Aorta (tissue), 5 donors: Measurements from ENCODE around the gene CCDC85B. TPM values are rescaled to one million over a fixed set of nuclear protein-coding genes. Genes with fewer than 3 reads are reported as not detected.

ENCODE experiments used
- ATAC-seq: fragments of 200-7000 bp; cut with Tn5 transposase; one replicate; pipeline ENCODE4 v1.9.1; 2022; ENCODE audit warnings: moderate library complexity; ENCODE audit not compliant: low FRiP score
- DNase-seq, 2 donors: peaks; one replicate each; pipeline ENCODE4 v3.0.0-alpha.2; 2020
- H3K27ac ChIP-seq, 2 donors: one replicate each; pipeline ENCODE4 v1.5.1; 2013; ENCODE audit warnings: low read length in 2 of 2, mild to moderate bottlenecking in 2 of 2, moderate library complexity in 2 of 2, control low read depth in 1 of 2, inconsistent platforms in 1 of 2, low read depth in 1 of 2
- H3K27me3 ChIP-seq, 2 donors: one replicate each; pipeline ENCODE4 v1.6.1; 2013; ENCODE audit warnings: control low read depth in 1 of 2, low read length in 1 of 2, mild to moderate bottlenecking in 1 of 2, moderate library complexity in 1 of 2; ENCODE audit not compliant: insufficient read depth in 2 of 2, control insufficient read depth in 1 of 2
- H3K36me3 ChIP-seq, 2 donors: one replicate each; pipeline ENCODE4 v1.6.1; 2013; ENCODE audit warnings: control low read depth in 1 of 2, low read length in 1 of 2, mild to moderate bottlenecking in 1 of 2; ENCODE audit not compliant: insufficient read depth in 2 of 2, control insufficient read depth in 1 of 2
- H3K4me1 ChIP-seq, 2 donors: one replicate each; pipeline ENCODE4 v1.6.1; 2013; ENCODE audit warnings: low read length in 2 of 2, control low read depth in 1 of 2, mild to moderate bottlenecking in 1 of 2, moderate library complexity in 1 of 2; ENCODE audit not compliant: insufficient read depth in 2 of 2, control insufficient read depth in 1 of 2
- H3K4me3 ChIP-seq, 2 donors: one replicate each; pipeline ENCODE4 v1.5.1; 2013; ENCODE audit warnings: low read length in 2 of 2, control low read depth in 1 of 2, mild to moderate bottlenecking in 1 of 2
- H3K9me3 ChIP-seq: one replicate; pipeline ENCODE4 v1.6.1; 2013; ENCODE audit warnings: mild to moderate bottlenecking, low read length; ENCODE audit not compliant: control insufficient read depth
- WGBS, 2 donors: extraction: QIAGEN DNeasy Blood & Tissue Kit; methylation state at CpG; one replicate each; pipeline ENCODE4 v1.1.7; 2013; 5-methylcytosine and 5-hydroxymethylcytosine counted together
- intact Hi-C, 2 donors: fragments of 100-400 bp; cut with DNase I; formaldehyde crosslinking; loops; one replicate each; pipeline versions ENCODE4 v1.14.2 to v1.15.0; 2022
- polyA plus RNA-seq, 2 donors: library from polyadenylated mRNA; stranded (reverse); fragments of 200-250 nt; gene quantifications; one replicate each; pipeline ENCODE4 v1.2.3, GENCODE V29; 2013
- total RNA-seq, 2 donors: library from RNA; stranded (reverse); fragmentation: NEBNext Ultra II Directional; extraction: Animal tissue kit (Norgen Biotek cat#: 25700); gene quantifications; one replicate each; pipeline ENCODE4 v1.2.1, GENCODE V29; 2021
- donor health status: healthy with polysubstance abuse.
- donor health status: Bipolar disorder and iron deficiency.
- donor health status: DM: no; HTN: no; CAD: no.
- donor health status: DM: no; HTN: no; CAD: no.
- donor health status: DM: yes; HTN: yes; CAD: no.

Gene CCDC85B
- total and polyA plus RNA-seq, 4 donors, result 23.9 to 72.8 (median 38.5) TPM

DNA sequence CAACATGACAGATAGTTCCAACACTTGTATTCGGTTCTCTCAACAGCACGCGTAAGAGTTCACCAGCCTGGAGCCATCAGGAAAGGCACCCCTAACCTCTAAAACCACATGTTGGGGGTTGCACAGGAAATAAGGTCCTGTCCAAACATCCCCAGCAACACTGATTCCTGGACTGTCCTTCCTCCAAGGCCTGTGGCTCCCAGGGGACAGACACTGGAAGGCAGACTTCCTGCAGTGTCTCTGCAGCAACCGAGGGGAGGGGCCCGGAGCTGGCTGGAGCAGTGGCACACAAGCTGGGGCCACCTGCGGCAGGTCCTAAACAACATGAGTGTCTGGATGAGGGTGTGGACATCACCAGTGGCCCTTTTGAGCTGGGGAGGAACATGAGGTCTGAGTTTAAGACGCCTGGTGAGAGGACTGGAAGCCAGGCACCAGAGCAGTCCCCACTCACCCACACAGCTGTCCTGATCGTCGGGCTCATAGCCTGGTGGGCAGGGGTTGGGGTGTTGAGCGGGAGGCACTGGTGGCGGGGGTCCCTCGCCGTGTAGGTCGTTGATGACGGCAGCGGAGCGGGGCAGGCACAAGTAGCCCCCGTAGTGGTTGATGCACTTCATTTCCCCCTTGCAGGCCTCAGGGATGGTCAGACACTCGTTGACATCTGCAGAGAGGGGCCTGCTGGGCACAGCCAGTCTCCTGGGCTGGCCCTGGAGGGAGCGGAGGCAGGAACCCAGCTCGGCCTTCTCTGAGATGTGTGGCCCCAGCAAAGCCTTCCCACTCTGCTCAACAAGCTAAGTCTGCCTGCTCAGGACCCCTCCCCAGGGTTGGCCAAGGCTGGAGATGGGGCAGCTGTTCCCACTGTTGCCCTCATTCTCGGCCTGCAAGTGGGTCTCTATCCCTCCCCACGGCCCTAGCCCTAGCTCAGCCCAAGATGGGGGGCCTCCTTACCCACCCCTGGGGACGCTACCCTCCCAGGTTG is 19.5 kb upstream of the CCDC85B start:
- Histone ChIP-seq H3K4me3 (no peak overlapping the region), H3K4me1 (no peaks in the 10 kb centered on the region), H3K36me3 (no peaks in the 10 kb centered on the region), H3K9me3 (no peaks in the 10 kb centered on the region), H3K27me3 (no peaks in the 10 kb centered on the region), H3K27ac (peak overlapping the region; percentile 6 to 90)
- intact Hi-C loops, result no loop called here
- DNase-seq (peak in 1 of 2 donors; percentile 51), ATAC-seq (no peak)
- WGBS, 2 donors, result 64 to 66% methylated on average over 24 of the region's 24 CpGs

DNA sequence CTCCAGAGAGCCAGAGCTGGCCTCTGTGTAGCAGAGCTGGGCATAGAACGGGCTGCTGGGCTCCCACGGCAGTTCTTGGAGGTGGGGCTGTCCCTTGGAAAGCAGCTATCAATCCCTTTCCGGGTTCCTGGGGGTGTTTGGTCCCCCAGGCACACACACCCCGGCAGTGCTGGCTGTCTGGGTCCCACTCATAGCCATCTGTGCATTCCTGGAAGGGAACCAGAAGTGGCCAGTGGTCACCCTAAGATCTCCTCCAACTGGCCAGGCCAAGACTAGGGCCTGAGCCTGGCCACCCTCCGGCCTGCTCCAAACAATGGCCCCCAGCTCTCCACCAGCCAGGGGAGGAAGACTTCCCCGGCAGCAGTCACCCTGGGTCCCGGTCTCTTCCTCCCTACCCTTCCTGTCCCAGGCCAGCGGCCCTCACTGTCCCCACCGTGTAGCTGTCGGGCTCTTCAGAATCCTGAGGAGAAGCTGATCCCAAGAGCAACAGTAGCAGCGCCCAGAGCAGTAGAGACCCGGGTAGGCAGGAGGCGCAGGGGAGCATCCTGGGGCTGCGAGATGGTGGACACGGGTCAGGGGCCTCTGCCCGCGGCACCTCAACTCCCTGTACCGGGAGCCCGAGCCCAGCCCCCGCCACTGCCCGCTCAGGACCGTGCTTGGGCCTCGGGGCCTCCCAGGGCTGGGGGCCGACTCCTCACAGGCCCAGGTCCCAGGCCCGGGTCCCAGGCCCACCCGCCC is 18.5 kb upstream of the CCDC85B start:
- DNase-seq (peak in 1 of 2 donors; percentile 51), ATAC-seq (peak; percentile 1)
- Histone ChIP-seq H3K27me3 (no peaks in the 10 kb centered on the region), H3K9me3 (no peaks in the 10 kb centered on the region), H3K4me3 (peak overlapping the region; percentile 70 to 78), H3K4me1 (no peaks in the 10 kb centered on the region), H3K36me3 (no peaks in the 10 kb centered on the region), H3K27ac (peak overlapping the region; percentile 6 to 90)
- 4 to 6% methylated on average over 26 of the region's 26 CpGs for WGBS, 2 donors
- intact Hi-C loops, result no loop called here

DNA sequence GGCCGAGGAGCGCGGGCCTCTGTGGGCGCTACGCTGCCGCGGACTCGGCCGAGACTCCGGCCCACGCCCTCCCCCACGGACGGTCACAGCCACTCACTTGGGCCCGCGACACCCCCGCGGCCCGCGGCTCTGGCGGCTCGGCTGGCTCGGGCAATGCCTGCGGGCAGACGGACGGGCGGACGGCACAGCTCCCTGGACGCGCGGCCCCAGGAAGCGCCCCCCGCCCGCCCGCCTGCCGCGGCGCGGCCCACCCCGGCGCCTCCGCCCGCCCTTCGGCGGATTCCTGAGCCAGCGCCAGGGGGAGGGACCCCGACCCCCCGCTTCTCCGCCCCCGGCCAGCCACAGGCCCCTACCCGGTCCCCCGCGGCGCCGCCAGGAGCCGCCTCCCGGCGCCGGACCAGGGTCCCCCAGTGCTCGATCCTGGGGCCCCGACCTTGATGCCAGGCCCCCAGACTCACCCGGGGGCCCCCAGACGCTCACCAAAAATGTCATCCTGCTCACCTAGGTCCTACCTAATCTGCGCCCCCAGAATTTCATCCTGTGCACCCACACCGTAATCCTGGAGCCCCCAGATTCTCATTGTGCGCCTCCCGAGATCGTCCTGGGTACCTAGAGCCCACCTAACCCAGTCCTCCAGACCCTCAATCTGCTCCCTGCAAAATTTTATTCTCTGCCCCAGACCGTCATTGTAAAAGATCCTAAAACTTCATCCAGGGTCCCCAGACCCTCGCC is 17.7 kb upstream of the CCDC85B start, which contains the start of gene EFEMP2:
EFEMP2 (minus strand) TSS at position 215 of the 732 bp plus-strand sequence. CDS start 446 bp downstream, outside the sequence.
- ATAC-seq (peak; percentile 55), DNase-seq (peak; percentile 73 to 88)
- H3K4me3 ChIP-seq, result peak within 1 kb of the TSS; percentile 70 to 78
- no peaks in the 10 kb centered on the region for H3K27me3 ChIP-seq
- 1 to 5% methylated on average over 31 to 69 of the region's 69 CpGs for WGBS, 2 donors
- H3K4me1 ChIP-seq, result no peaks in the 10 kb centered on the region
- intact Hi-C loops, result no loop called here
- H3K27ac ChIP-seq, result peak within 1 kb of the TSS; percentile 6 to 90
- H3K36me3 ChIP-seq, result no peaks in the 10 kb centered on the region
- H3K9me3 ChIP-seq, result no peaks in the 10 kb centered on the region

DNA sequence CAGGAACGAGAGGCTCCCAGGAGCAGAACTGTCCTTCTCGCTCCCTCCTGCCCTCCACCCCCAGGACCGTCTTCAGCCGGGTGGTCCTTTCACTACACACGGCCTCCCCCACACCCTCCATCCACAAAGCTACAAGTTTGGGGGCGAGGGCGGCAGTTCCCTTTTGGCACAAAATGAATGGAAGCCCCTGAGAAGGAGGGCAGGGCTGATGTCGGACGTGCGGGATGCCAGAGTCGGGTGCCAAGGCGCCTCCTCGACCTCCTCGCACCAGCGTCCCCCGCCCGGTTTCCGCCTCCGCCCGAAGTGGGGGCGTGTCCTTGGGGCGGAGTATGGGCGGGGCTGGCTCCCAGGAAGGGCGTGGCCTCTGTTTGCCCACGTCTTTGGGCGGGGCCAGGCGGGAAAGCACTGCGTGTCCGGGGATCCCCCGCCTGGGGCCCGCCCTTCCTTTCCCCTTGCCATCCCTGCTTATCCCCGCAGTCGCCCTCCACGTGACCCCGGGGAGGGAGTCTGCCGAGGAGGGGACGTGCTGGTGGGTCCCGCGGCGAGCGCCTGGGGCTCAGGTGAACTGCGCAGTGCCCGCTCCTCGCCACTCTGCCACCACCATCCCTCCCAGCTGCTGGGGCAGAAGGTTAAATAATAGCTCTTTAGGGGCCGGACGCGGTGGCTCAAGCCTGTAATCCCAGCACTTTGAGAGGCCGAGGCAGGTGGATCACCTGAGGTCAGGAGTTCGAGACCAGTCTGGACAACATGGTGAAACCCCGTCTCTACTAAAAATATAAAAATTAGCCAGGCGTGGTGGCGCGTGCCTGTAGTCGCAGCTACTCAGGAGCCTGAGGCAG is 16.9 kb upstream of the CCDC85B start:
- DNase-seq, result peak; percentile 97 to 99
- intact Hi-C loops, result no loop called here
- Histone ChIP-seq H3K4me1 (no peaks in the 10 kb centered on the region), H3K27me3 (no peaks in the 10 kb centered on the region), H3K36me3 (no peaks in the 10 kb centered on the region), H3K9me3 (no peaks in the 10 kb centered on the region), H3K4me3 (peak overlapping the region; percentile 70 to 78), H3K27ac (peak overlapping the region in 1 of 2 donors; percentile 87)
- WGBS, 2 donors, result 8% methylated on average over 53 to 54 of the region's 54 CpGs
- peak; percentile 95 for ATAC-seq

DNA sequence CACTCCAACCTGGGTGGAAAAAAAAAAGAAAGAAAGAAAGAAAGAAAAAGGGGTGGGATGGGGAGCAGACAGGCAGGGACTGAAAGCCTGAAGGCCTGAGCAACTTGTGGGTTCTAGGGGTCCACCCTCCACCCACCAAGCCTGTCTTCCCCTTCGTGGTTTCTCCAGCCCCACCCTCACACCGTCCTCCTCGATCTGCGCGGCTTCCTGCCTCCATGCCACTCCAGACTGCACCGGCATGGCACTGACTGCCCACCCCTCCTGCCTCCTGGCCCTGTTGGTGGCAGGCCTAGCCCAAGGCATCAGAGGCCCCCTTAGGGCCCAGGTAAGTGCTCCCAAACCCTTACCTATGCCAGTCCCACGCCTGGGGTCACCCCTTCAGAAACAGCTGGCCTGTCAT is 10.9 kb upstream of the CCDC85B start, which contains the start of gene CTSW:
CTSW (plus strand) TSS at position 221 of the 400 bp plus-strand sequence; CDS start at position 239, 18 bp downstream.
- WGBS, 2 donors, result 56 to 59% methylated on average over 7 of the region's 7 CpGs
- Histone ChIP-seq H3K27ac (no peak within 1 kb of the TSS), H3K27me3 (no peaks in the 10 kb centered on the region), H3K36me3 (peaks cover 0 to 3% of the 10 kb centered on the region in 2 donors), H3K4me3 (no peak within 1 kb of the TSS), H3K9me3 (no peaks in the 10 kb centered on the region), H3K4me1 (no peaks in the 10 kb centered on the region)
- DNase-seq (no peak), ATAC-seq (no peak)
- intact Hi-C loops, result loop anchor here in 1 of 2 donors (10.0 kb wide), 1 partner anchor 145 kb away; the partner anchor contains the start of gene CATSPER1

DNA sequence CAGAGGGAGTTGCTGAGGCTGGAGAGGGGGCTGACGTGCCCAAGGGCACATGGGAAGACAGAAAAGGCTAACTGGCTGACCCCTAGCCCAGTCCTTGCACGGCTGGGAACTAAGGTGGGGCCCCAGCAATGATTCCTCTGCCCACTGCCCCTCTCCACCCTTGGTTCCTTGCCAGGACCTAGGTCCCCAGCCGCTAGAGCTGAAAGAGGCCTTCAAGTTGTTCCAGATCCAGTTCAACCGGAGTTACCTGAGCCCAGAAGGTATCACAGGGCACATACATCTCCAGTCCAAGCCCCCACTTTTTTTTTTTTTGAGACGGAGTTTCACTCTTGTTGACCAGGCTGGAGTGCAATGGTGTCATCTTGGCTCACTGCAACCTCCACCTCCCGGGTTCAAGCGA is 10.4 kb upstream of the CCDC85B start:
- ATAC-seq (no peak), DNase-seq (no peak)
- no peaks in the 10 kb centered on the region for H3K4me1 ChIP-seq
- intact Hi-C loops, result loop anchor here in 1 of 2 donors (10.0 kb wide), 1 partner anchor 145 kb away; the partner anchor contains the start of gene CATSPER1
- no peak overlapping the region for H3K27ac ChIP-seq
- peaks cover 0 to 3% of the 10 kb centered on the region in 2 donors for H3K36me3 ChIP-seq
- H3K27me3 ChIP-seq, result no peaks in the 10 kb centered on the region
- H3K9me3 ChIP-seq, result no peaks in the 10 kb centered on the region
- WGBS, 2 donors, result 73 to 76% methylated on average over 7 of the region's 7 CpGs
- H3K4me3 ChIP-seq, result no peak overlapping the region

DNA sequence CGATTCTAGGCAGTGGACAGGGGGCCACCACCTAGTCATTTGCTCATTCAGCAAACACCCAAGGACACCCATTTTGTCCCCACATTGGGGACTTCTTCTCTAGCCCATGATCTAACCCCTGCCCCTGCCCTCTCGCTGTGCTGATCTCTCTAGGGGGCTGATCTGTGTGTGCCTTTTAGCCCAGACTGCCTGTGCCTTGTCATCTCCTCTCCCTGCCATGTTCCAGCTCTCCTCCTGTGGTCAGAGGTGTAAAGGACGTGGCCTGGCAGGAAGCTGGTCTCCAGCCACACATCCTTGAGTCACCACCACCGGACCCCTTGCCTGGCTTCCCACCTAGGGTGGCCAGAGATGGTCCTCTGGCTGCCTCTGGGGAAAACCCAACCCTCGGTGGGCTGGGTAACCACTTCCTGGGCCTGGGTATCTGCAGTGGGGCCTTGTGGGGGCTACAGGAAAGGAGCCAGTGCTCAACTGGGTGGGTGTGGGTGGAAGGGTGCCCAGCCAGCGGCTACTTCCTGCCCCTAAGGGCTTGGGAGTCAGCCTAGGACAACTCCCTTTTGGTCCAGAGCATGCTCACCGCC is 9.5 kb upstream of the CCDC85B start:
- 66 to 68% methylated on average over 7 of the region's 7 CpGs for WGBS, 2 donors
- H3K27ac ChIP-seq, result no peak overlapping the region
- intact Hi-C loops, result loop anchor here in 1 of 2 donors (10.0 kb wide), 1 partner anchor 144 kb away; the partner anchor contains the start of gene CATSPER1
- no peak overlapping the region for H3K4me3 ChIP-seq
- H3K36me3 ChIP-seq, result peaks cover 0 to 3% of the 10 kb centered on the region in 2 donors
- H3K4me1 ChIP-seq, result no peaks in the 10 kb centered on the region
- H3K27me3 ChIP-seq, result no peaks in the 10 kb centered on the region
- DNase-seq (peak; percentile 30 to 56), ATAC-seq (no peak)
- no peaks in the 10 kb centered on the region for H3K9me3 ChIP-seq
